Rectal smooth muscle tissue (tissue), 1 donor: Measurements from ENCODE around the gene SH3BP4.
A peak's percentile ranks its signal among the peaks of the same experiment; 100 is the strongest.

ENCODE experiments used
- H3K27ac ChIP-seq: one replicate; pipeline ENCODE4 v1.7.0; 2013; ENCODE audit warnings: low read depth, low read length, inconsistent platforms
- H3K27me3 ChIP-seq: one replicate; pipeline ENCODE4 v1.7.0; 2013; ENCODE audit warnings: low read length; ENCODE audit not compliant: control insufficient read depth, insufficient read depth
- H3K36me3 ChIP-seq: one replicate; pipeline ENCODE4 v1.7.0; 2013; ENCODE audit warnings: low read length; ENCODE audit not compliant: control insufficient read depth, insufficient read depth
- H3K4me1 ChIP-seq: one replicate; pipeline ENCODE4 v1.7.0; 2013; ENCODE audit warnings: low read length; ENCODE audit not compliant: control insufficient read depth, insufficient read depth
- H3K4me3 ChIP-seq: one replicate; pipeline ENCODE4 v1.7.0; 2013; ENCODE audit warnings: low read length
- H3K9ac ChIP-seq: one replicate; pipeline ENCODE4 v1.7.0; 2013; ENCODE audit warnings: low read length

SH3BP4 gene

GRCh38 chr2:235085476-235085875 lies 133.7 kb downstream of the SH3BP4 start:
- H3K4me3 ChIP-seq = no peak overlapping the region
- H3K27me3 ChIP-seq = no peaks in the 10 kb centered on the region
- H3K9ac ChIP-seq = no peak overlapping the region
- H3K4me1 ChIP-seq = no peaks in the 10 kb centered on the region
- no peak overlapping the region for H3K27ac ChIP-seq
- no peaks in the 10 kb centered on the region for H3K36me3 ChIP-seq

GRCh38 chr2:235086481-235087184 lies 134.8 kb downstream of the SH3BP4 start:
- no peak overlapping the region for H3K4me3 ChIP-seq
- H3K36me3 ChIP-seq = no peaks in the 10 kb centered on the region
- H3K27ac ChIP-seq = no peak overlapping the region
- H3K27me3 ChIP-seq = no peaks in the 10 kb centered on the region
- H3K4me1 ChIP-seq = no peaks in the 10 kb centered on the region
- no peak overlapping the region for H3K9ac ChIP-seq

GRCh38 chr2:235087832-235088495 lies 136.1 kb downstream of the SH3BP4 start:
- Histone ChIP-seq H3K9ac (no peak overlapping the region), H3K36me3 (no peaks in the 10 kb centered on the region), H3K27me3 (no peaks in the 10 kb centered on the region), H3K27ac (peak overlapping the region; percentile 50), H3K4me3 (peak overlapping the region; percentile 34), H3K4me1 (no peaks in the 10 kb centered on the region)

GRCh38 chr2:235088496-235088921 lies 136.7 kb downstream of the SH3BP4 start:
- Histone ChIP-seq H3K36me3 (no peaks in the 10 kb centered on the region), H3K4me1 (no peaks in the 10 kb centered on the region), H3K4me3 (no peak overlapping the region), H3K27ac (peak overlapping the region; percentile 50), H3K9ac (no peak overlapping the region), H3K27me3 (no peaks in the 10 kb centered on the region)

- Histone ChIP-seq H3K36me3 (no peaks in the 10 kb centered on the region), H3K4me1 (no peaks in the 10 kb centered on the region), H3K9ac (no peak overlapping the region), H3K27ac (no peak overlapping the region), H3K4me3 (no peak overlapping the region), H3K27me3 (no peaks in the 10 kb centered on the region)
Observed at GRCh38 chr2:235091421-235091820, 139.6 kb downstream of the SH3BP4 start.

- H3K4me3 ChIP-seq = no peak overlapping the region
- H3K9ac ChIP-seq = no peak overlapping the region
- H3K27me3 ChIP-seq = no peaks in the 10 kb centered on the region
- H3K4me1 ChIP-seq = no peaks in the 10 kb centered on the region
- no peaks in the 10 kb centered on the region for H3K36me3 ChIP-seq
- no peak overlapping the region for H3K27ac ChIP-seq
Observed at GRCh38 chr2:235091983-235092382, 140.2 kb downstream of the SH3BP4 start.

GRCh38 chr2:235092433-235093223 lies 140.8 kb downstream of the SH3BP4 start:
- no peaks in the 10 kb centered on the region for H3K36me3 ChIP-seq
- H3K9ac ChIP-seq = no peak overlapping the region
- no peak overlapping the region for H3K4me3 ChIP-seq
- no peaks in the 10 kb centered on the region for H3K4me1 ChIP-seq
- H3K27ac ChIP-seq = no peak overlapping the region
- no peaks in the 10 kb centered on the region for H3K27me3 ChIP-seq

- Histone ChIP-seq H3K4me1 (no peaks in the 10 kb centered on the region), H3K27me3 (no peaks in the 10 kb centered on the region), H3K27ac (no peak overlapping the region), H3K4me3 (no peak overlapping the region), H3K36me3 (no peaks in the 10 kb centered on the region), H3K9ac (no peak overlapping the region)
Observed at GRCh38 chr2:235094457-235094856, 142.6 kb downstream of the SH3BP4 start.

GRCh38 chr2:235095569-235095968 lies 143.8 kb downstream of the SH3BP4 start:
- Histone ChIP-seq H3K27ac (no peak overlapping the region), H3K4me1 (no peaks in the 10 kb centered on the region), H3K4me3 (no peak overlapping the region), H3K9ac (no peak overlapping the region), H3K27me3 (no peaks in the 10 kb centered on the region), H3K36me3 (no peaks in the 10 kb centered on the region)

- Histone ChIP-seq H3K27ac (no peak overlapping the region), H3K4me1 (no peaks in the 10 kb centered on the region), H3K27me3 (no peaks in the 10 kb centered on the region), H3K9ac (no peak overlapping the region), H3K36me3 (no peaks in the 10 kb centered on the region), H3K4me3 (no peak overlapping the region)
Observed at GRCh38 chr2:235096447-235096846, 144.6 kb downstream of the SH3BP4 start.

GRCh38 chr2:235097196-235097595 lies 145.4 kb downstream of the SH3BP4 start:
- Histone ChIP-seq H3K36me3 (no peaks in the 10 kb centered on the region), H3K9ac (no peak overlapping the region), H3K27me3 (no peaks in the 10 kb centered on the region), H3K27ac (no peak overlapping the region), H3K4me1 (no peaks in the 10 kb centered on the region), H3K4me3 (no peak overlapping the region)

- Histone ChIP-seq H3K36me3 (no peaks in the 10 kb centered on the region), H3K27ac (no peak overlapping the region), H3K9ac (no peak overlapping the region), H3K4me1 (no peaks in the 10 kb centered on the region), H3K27me3 (no peaks in the 10 kb centered on the region), H3K4me3 (no peak overlapping the region)
Observed at GRCh38 chr2:235098269-235098668, 146.5 kb downstream of the SH3BP4 start.
